Lower lobe of right lung (tissue), 2 donors: ENCODE data around the gene MAP3K19. TPM values are rescaled to one million over a fixed set of nuclear protein-coding genes. Genes with fewer than 3 reads are reported as not detected.

Experiments used
- ATAC-seq, 2 donors: fragments of 200-7000 bp; cut with Tn5 transposase; one replicate each; pipeline ENCODE4 v1.9.1; 2020 to 2022; ENCODE audit warnings: mild to moderate bottlenecking in 2 of 2, moderate library complexity in 2 of 2
- DNase-seq: peaks from one replicate; pipeline ENCODE4 v3.0.0-alpha.2; 2020
- H3K27ac ChIP-seq: fragments of 200-600 bp; one replicate; pipeline ENCODE4 v1.8.0; 2022
- H3K27me3 ChIP-seq: fragments of 200-600 bp; one replicate; pipeline ENCODE4 v1.8.0; 2022; ENCODE audit warnings: low read depth
- H3K36me3 ChIP-seq: fragments of 200-600 bp; one replicate; pipeline ENCODE4 v1.8.0; 2022; ENCODE audit warnings: mild to moderate bottlenecking
- H3K4me1 ChIP-seq: fragments of 200-600 bp; one replicate; pipeline ENCODE4 v1.8.0; 2022
- H3K4me3 ChIP-seq: fragments of 200-600 bp; one replicate; pipeline ENCODE4 v1.8.0; 2022; ENCODE audit warnings: mild to moderate bottlenecking
- H3K9me3 ChIP-seq: fragments of 200-600 bp; one replicate; pipeline ENCODE4 v1.8.0; 2022
- CTCF ChIP-seq: fragments of 200-600 bp; IDR thresholded peaks from one replicate; pipeline ENCODE4 v1.8.0; 2022; ENCODE audit warnings: antibody characterized with exemption, mild to moderate bottlenecking
- intact Hi-C: fragments of 100-400 bp; cut with DNase I; formaldehyde crosslinking; loops from one replicate; pipeline ENCODE4 v1.11.0; 2022
- total RNA-seq: library from RNA; stranded (reverse); fragmentation: NEBNext Ultra II Directional; extraction: Animal tissue kit (Norgen Biotek cat#: 25700); gene quantifications from one replicate; pipeline ENCODE4 v1.2.1, GENCODE V29; 2021
- donor health status: DM: no; HTN: yes; CAD: no; lungs with severe emphysema.

The MAP3K19 gene
- total RNA-seq, 1 donor from 2014 or later = 7.2 TPM

GRCh38 chr2:135059577-135059976 lies 12.3 kb upstream of the MAP3K19 start:
- Histone ChIP-seq H3K27ac (no peak overlapping the region), H3K4me1 (no peaks in the 10 kb centered on the region), H3K36me3 (peaks cover 28% of the 10 kb centered on the region), H3K9me3 (no peaks in the 10 kb centered on the region), H3K4me3 (no peak overlapping the region), H3K27me3 (no peaks in the 10 kb centered on the region)
- no peak for TF ChIP-seq CTCF
- DNase-seq = no peak
- intact Hi-C loops = no loop called here
- no peak for ATAC-seq

DNA sequence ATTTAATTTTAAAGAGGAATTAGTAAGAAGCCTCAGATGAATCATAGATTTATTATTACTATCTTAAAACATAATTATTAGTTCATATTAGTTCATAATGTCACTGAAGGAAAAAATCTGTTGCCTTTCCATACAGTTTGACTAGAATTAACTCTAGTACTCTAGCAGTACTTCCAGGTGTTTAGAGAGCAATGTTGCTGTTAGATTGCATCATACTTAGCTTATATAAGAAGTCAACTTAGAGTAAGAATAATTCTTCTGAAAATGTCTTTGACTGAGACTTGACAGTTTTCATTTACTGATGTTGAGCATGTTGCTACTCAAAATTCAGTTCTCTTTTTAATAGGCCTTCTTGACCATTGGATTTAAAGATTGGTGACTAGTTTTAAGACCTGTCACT lies 9.5 kb upstream of the MAP3K19 start:
- H3K27me3 ChIP-seq = no peaks in the 10 kb centered on the region

GRCh38 chr2:135055182-135055786 lies 8.0 kb upstream of the MAP3K19 start:
- no peak overlapping the region for H3K4me3 ChIP-seq
- H3K27me3 ChIP-seq = no peaks in the 10 kb centered on the region
- H3K27ac ChIP-seq = no peak overlapping the region
- H3K36me3 ChIP-seq = peaks cover 5% of the 10 kb centered on the region
- H3K9me3 ChIP-seq = no peaks in the 10 kb centered on the region
- no peak for TF ChIP-seq CTCF
- intact Hi-C loops = no loop called here
- ATAC-seq (peak in 1 of 2 donors; percentile 24), DNase-seq (no peak)
- H3K4me1 ChIP-seq = peaks cover 18% of the 10 kb centered on the region

More for the DNA sequence above, 9.5 kb upstream of the MAP3K19 start:
- Histone ChIP-seq H3K4me1 (peaks cover 18% of the 10 kb centered on the region), H3K36me3 (peaks cover 18% of the 10 kb centered on the region), H3K9me3 (no peaks in the 10 kb centered on the region), H3K27ac (no peak overlapping the region), H3K4me3 (no peak overlapping the region)
- DNase-seq (no peak), ATAC-seq (no peak)
- intact Hi-C loops = no loop called here
- TF ChIP-seq CTCF = no peak

- peak overlapping the region; percentile 96 for H3K27ac ChIP-seq
- peak overlapping the region; percentile 93 for H3K4me3 ChIP-seq
These were observed 5.8 kb upstream of the MAP3K19 start for GRCh38 chr2:135052997-135053474.

GRCh38 chr2:135052042-135052876 lies 5.0 kb upstream of the MAP3K19 start, which contains the start of gene RAB3GAP1:
Gene RAB3GAP1, plus strand, starts transcription at chr2:135052292. Its CDS starts 16 bp downstream, at chr2:135052308.
- peaks cover 18% of the 10 kb centered on the region for H3K4me1 ChIP-seq
- TF ChIP-seq CTCF = no peak
- no peaks in the 10 kb centered on the region for H3K9me3 ChIP-seq
- intact Hi-C loops = no loop called here
- peaks cover 4% of the 10 kb centered on the region for H3K27me3 ChIP-seq
- DNase-seq (peak; percentile 87), ATAC-seq (peak; percentile 94 to 98)
- H3K27ac ChIP-seq = peak within 1 kb of the TSS; percentile 96
- peak within 1 kb of the TSS; percentile 93 for H3K4me3 ChIP-seq
- no peaks in the 10 kb centered on the region for H3K36me3 ChIP-seq

More at GRCh38 chr2:135052997-135053474, 5.8 kb upstream of the MAP3K19 start:
- Histone ChIP-seq H3K4me1 (peaks cover 18% of the 10 kb centered on the region), H3K27me3 (peaks cover 4% of the 10 kb centered on the region), H3K36me3 (no peaks in the 10 kb centered on the region), H3K9me3 (no peaks in the 10 kb centered on the region)
- peak; percentile 3 to 7 for ATAC-seq
- intact Hi-C loops = no loop called here
- DNase-seq = peak; percentile 45
- no peak for TF ChIP-seq CTCF
